Astrocyte (in vitro differentiated cells and primary cell): ENCODE results near the gene OCEL1.

Experiments
- EZH2 ChIP-seq: IDR thresholded peaks from 2 replicates; pipeline ENCODE4 v1.6.1; 2012; ENCODE audit warnings: mild to moderate bottlenecking, low read length, inconsistent platforms; ENCODE audit not compliant: insufficient read depth
- TF ChIP-seq, protein P1 (sequence below): IDR thresholded peaks from 2 replicates; pipeline ENCODE4 v1.5.1; 2011; ENCODE audit warnings: low read depth, mild to moderate bottlenecking, inconsistent platforms, low read length, moderate library complexity; ENCODE audit not compliant: insufficient read depth

DNA sequence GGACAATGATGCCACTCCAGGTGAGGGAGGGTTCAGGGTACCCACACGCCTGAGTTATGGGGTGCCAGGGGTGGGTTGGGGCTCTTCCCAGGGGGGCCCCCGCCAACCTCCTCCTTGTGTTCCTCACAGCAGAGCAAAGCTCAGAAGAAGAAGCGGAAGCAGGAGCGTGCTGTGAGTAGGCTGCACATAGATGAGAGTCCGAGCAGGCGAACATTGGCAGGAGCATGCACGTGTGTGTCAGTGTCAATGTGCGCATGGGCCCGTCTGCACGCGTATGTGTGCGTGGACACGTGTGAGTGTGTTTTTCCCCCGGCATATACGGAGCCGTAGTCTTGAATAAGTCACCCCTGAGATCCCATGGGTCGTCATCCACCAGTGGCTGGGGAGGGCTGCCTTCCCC is 23.3 kb upstream of the OCEL1 start:
- TF ChIP-seq, protein P1, sequence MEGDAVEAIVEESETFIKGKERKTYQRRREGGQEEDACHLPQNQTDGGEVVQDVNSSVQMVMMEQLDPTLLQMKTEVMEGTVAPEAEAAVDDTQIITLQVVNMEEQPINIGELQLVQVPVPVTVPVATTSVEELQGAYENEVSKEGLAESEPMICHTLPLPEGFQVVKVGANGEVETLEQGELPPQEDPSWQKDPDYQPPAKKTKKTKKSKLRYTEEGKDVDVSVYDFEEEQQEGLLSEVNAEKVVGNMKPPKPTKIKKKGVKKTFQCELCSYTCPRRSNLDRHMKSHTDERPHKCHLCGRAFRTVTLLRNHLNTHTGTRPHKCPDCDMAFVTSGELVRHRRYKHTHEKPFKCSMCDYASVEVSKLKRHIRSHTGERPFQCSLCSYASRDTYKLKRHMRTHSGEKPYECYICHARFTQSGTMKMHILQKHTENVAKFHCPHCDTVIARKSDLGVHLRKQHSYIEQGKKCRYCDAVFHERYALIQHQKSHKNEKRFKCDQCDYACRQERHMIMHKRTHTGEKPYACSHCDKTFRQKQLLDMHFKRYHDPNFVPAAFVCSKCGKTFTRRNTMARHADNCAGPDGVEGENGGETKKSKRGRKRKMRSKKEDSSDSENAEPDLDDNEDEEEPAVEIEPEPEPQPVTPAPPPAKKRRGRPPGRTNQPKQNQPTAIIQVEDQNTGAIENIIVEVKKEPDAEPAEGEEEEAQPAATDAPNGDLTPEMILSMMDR: no peak
- TF ChIP-seq EZH2: no peak
